Omental fat pad (tissue), 4 donors: Measurements from ENCODE around the gene FOXL2NB. TPM values are rescaled to one million over a fixed set of nuclear protein-coding genes. Genes with fewer than 3 reads are reported as not detected.

Experiments
- ATAC-seq: fragments of 150-250 bp; one replicate; pipeline ENCODE4 v1.9.1; 2016; ENCODE audit warnings: mild to moderate bottlenecking, moderate library complexity; ENCODE audit not compliant: low FRiP score
- DNase-seq: peaks from one replicate; pipeline ENCODE4 v3.0.0-alpha.2; 2019; ENCODE audit warnings: low spot score
- total RNA-seq, 4 donors: library from RNA; depleted of rRNA; stranded (reverse); fragments of >200 nt; gene quantifications; one replicate each; pipeline ENCODE4 v1.1.0, GENCODE V29; 2016
- TF ChIP-seq, protein P1 (sequence below), 3 donors: fragments of 450-650 bp; IDR thresholded peaks; one replicate each; pipeline ENCODE4 v1.5.1; 2016 to 2017; ENCODE audit warnings: antibody characterized with exemption in 3 of 3, mild to moderate bottlenecking in 3 of 3, moderate library complexity in 2 of 3

Gene FOXL2NB
- total RNA-seq, 4 donors from 2014 or later: not detected

DNA sequence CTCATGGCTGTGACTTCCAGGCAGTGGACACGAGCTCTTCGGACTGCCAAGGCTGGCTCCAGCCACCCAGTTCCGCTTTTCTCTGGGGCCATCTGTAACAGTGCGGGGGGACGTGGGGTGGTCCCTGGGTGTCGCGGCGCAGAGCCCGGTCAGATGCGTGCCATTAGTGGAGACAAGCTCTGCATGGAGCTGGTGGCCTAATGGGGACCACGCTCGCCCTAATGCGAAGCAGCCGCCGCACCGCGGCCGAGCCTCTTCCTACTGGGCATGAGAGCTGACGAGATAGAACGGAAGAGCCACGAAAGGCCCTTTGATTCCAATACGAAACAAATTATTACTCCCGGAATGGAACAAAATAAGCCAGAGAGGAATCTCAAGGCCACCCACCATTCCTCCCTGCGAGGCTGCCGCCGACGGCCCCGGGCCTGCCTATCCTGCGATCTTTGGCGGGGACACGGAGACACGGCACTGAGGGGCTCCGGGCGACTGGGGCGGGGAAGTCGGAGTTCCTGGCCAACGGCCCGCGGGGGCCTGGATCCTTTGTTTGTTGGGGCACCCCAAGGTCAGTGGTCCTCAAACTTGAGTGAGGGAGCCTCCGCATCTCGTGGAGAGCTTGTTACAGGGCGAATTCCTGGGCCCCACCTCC lies 18.2 kb upstream of the FOXL2NB start:
- TF ChIP-seq, protein P1, sequence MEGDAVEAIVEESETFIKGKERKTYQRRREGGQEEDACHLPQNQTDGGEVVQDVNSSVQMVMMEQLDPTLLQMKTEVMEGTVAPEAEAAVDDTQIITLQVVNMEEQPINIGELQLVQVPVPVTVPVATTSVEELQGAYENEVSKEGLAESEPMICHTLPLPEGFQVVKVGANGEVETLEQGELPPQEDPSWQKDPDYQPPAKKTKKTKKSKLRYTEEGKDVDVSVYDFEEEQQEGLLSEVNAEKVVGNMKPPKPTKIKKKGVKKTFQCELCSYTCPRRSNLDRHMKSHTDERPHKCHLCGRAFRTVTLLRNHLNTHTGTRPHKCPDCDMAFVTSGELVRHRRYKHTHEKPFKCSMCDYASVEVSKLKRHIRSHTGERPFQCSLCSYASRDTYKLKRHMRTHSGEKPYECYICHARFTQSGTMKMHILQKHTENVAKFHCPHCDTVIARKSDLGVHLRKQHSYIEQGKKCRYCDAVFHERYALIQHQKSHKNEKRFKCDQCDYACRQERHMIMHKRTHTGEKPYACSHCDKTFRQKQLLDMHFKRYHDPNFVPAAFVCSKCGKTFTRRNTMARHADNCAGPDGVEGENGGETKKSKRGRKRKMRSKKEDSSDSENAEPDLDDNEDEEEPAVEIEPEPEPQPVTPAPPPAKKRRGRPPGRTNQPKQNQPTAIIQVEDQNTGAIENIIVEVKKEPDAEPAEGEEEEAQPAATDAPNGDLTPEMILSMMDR (IDR thresholded peaks at IDR 0.05): no peak
- no peak for ATAC-seq
- no peak for DNase-seq

DNA sequence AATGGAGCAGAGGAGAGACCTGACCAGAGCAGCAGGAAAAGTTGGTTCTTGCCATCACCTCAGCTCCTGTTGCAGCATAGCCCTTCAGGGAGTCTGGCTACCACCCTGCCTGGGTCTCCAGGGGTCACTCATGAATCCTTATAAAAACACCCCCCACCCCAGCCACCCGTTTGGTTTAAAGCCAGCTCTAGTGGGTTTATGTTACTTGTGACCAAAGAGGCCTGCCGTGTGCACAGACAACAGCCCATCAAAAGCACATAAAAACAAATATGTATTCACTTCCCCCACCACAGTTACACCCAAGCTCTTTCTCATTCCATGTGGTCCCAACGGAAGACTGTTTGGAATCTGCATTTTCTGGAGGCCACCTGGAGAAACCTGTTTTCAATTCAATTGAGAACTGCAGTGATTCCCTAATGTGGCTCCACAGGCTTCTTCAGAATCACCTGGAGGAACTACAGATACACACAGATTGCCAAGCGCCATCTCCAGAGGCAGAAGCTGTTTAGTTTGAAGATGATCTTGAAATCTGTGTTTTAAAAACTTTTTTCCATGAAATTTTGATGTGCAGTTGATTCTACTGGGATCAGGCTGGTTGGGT lies 13.8 kb upstream of the FOXL2NB start:
- ATAC-seq (no peak), DNase-seq (no peak)
- TF ChIP-seq, protein P1 (IDR thresholded peaks at IDR 0.05): no peak

DNA sequence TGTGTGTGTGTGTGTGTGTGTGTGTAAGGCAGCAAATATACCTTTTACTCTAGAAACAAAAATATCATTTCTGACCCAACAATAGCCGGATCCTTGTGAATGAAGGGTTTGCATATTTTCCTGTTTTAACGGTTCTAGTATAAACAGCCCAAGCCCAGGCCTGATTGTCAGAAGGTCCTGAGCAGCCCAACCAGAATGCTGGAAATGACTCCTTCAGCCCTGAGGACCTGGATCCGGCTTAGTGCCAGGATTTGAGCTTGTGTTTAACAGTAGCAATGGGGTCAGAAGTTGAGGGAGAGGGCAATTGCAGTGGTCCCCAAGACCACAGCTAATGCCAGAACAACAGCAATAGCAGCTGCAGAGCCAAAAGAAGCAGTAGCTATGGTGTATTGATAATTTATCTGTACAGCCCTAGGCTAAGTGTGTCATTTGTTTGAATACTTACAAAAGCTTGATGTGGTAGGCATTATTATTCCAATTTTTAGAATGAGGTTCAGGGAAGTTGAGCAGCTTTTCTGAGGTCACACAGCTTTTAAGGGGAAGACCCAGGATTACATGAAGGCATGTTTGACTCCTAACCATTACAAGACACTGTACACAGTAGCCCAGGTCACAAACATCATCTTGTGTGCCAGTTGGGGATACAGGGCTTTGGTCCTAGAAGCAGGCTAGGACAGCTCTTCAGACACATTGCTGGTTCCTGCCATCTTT lies 12.9 kb upstream of the FOXL2NB start:
- DNase-seq: no peak
- ATAC-seq: no peak

DNA sequence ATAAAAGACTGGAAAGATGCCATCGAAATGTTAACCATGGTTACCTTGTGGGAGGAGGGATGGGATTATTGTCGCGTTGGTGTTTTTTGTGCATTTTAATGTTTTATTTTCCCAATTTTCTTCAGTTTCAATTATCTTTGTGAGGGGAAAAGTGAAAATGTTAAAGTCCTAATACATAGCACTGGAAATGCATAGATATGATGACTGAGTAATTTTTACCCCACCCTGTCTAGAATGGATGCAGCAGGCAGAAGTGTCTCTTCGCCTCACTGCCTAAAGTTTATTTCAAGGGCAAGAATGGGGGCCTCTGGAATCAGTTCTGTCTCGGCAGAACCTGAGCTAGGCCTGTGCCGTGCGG lies 11.5 kb upstream of the FOXL2NB start:
- ATAC-seq (no peak), DNase-seq (no peak)
- TF ChIP-seq, protein P1 (IDR thresholded peaks at IDR 0.05): no peak

More for the DNA sequence above, 12.9 kb upstream of the FOXL2NB start:
- TF ChIP-seq, protein P1 (IDR thresholded peaks at IDR 0.05): no peak

DNA sequence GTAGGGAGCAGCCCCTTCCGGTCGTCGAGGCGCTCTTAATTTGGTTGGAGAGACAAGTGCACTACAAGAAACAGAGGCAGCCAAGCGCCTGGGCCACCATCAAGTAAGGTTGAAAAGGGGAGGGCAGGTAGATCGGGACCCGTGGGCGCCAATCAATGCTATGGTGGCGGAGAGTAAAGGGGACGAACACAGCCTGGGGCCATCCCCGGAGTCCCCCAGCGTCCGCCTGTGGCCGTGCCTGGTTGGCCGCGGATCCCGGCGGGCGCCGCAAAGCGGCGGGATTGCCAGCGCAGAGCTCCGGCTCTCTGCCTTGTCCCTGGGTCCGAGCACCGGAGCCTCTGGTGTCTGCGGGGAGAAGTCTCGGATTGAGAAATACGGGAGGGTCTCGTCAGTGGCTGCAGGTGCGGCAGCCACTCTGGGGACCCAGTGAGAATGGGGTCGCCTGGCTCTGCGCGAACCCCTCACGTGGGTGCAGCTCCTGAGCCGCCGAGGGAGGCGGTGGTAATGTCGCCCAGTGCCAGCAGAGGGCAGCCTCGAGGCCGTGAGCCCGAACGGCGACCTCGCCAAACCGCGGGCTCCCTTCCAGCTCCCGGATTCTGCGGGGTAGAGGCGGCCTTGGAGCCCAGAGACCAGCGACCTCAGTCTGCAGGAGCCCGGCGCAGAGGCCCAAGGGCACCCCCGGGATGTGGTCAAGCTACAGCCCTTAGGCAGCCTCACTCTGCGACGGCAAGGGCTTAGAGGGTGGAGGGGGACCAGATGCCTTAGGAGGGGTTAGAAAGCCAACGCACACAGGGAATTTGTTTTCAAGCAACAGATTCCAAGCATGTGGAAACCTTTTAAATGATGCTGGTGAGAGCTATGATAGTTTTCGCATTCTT lies 10.9 kb upstream of the FOXL2NB start:
- TF ChIP-seq, protein P1 (IDR thresholded peaks at IDR 0.05): peak in 1 of 3 donors; percentile 56
- peak; percentile 51 for DNase-seq
- peak; percentile 67 for ATAC-seq

DNA sequence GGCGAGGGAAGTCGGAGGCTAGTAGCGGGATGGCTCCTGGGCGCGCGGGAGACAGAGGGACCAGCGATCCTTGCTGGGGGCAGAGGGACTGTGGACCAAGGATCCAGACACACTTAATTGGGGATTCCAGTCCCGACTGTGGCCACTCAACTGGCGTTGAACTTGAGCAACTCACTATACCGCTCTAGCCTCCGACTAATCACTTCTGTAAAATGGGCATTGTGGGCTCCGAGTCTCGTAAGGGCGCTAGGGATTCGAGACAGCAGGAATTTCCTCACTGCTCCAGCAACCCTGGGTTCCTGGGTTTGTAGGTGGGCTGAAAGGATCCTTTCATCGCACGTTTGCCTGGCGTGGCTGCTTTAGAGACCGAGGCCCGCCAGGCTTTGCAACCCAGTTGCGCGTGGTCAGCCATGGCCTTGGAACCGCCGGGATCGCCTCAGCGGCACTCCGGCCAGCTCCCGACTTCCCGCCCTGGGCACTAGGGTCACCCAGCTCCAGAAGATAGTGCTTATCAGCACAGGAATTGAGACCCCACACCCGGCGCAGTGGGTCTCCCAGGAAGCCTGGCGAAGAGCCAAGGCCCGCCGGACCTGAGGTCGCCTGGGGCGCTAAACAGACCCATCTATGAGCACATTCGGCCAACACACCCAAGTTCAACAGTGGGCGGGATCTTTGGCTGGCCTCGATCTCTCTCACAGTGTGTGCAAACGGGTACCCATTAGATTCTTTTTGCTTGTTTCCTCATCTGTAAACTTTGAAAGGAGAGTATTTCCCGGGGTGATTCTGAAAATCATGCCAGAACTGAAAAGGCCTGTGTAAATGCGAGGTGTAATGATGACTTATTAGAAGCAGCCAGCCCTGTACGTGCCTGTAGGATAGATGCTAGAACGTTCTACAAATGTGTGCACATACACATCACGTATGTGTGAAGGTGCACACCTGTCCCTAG lies 10.0 kb upstream of the FOXL2NB start:
- TF ChIP-seq, protein P1 (IDR thresholded peaks at IDR 0.05): no peak
- ATAC-seq (no peak), DNase-seq (no peak)
